ENCODE measurements around the gene POLR2I. TPM values are rescaled to one million over a fixed set of nuclear protein-coding genes. Genes with fewer than 3 reads are reported as not detected.

Gene POLR2I
- total RNA-seq, 4 donors from 2014 or later, result 54.2 to 98.4 (median 77.4) TPM

- peak; percentile 53 to 57 for DNase-seq (ENCODE audit: low spot score in 2 of 2)
- TF ChIP-seq EP300 (IDR thresholded peaks at IDR 0.05), result peak in 1 of 2 donors; percentile 73
- TF ChIP-seq POLR2A (IDR thresholded peaks at IDR 0.05), result peak in 1 of 2 donors; percentile 56
- TF ChIP-seq CTCF (IDR thresholded peaks at IDR 0.05), result no peak
- H3K27ac ChIP-seq, result peak within 1 kb of the TSS; percentile 90 to 98 (median 94)
- no peaks in the 10 kb centered on the region for H3K27me3 ChIP-seq
- peaks cover 0 to 42% (median 15%) of the 10 kb centered on the region in 3 donors for H3K36me3 ChIP-seq
- peaks cover 0 to 32% (median 4%) of the 10 kb centered on the region in 4 donors for H3K4me1 ChIP-seq
- H3K9me3 ChIP-seq, result no peaks in the 10 kb centered on the region
- 10 to 13% methylated on average over 11 to 33 of the region's 40 CpGs for WGBS, 2 donors
- H3K4me3 ChIP-seq, result peak within 1 kb of the TSS; percentile 39 to 68 (median 54)
These were observed 37.8 kb upstream of the POLR2I start, which contains the start of gene COX7A1 for GRCh38 chr19:36152352-36153091. TSS of gene COX7A1 (minus strand) at chr19:36152447. CDS start at chr19:36152407, 40 bp downstream.

GRCh38 chr19:36152019-36152351 is 37.3 kb upstream of the POLR2I start:
- peaks cover 0 to 32% (median 4%) of the 10 kb centered on the region in 4 donors for H3K4me1 ChIP-seq
- peaks cover 0 to 47% (median 20%) of the 10 kb centered on the region in 3 donors for H3K36me3 ChIP-seq
- H3K27ac ChIP-seq, result peak overlapping the region; percentile 90 to 98 (median 94)
- H3K9me3 ChIP-seq, result no peaks in the 10 kb centered on the region
- H3K4me3 ChIP-seq, result peak overlapping the region; percentile 39 to 68 (median 54)
- TF ChIP-seq POLR2A (IDR thresholded peaks at IDR 0.05) (no peak), CTCF (IDR thresholded peaks at IDR 0.05) (no peak), EP300 (IDR thresholded peaks at IDR 0.05) (no peak)
- H3K27me3 ChIP-seq, result no peaks in the 10 kb centered on the region
- 24 to 33% methylated on average over 9 to 13 of the region's 16 CpGs for WGBS, 2 donors
- DNase-seq (ENCODE audit: low spot score in 2 of 2), result peak in 1 of 2 donors; percentile 18

- peaks cover 0 to 28% (median 4%) of the 10 kb centered on the region in 4 donors for H3K4me1 ChIP-seq
- H3K36me3 ChIP-seq, result peaks cover 4 to 53% (median 26%) of the 10 kb centered on the region in 3 donors
- peak overlapping the region; percentile 90 to 98 (median 94) for H3K27ac ChIP-seq
- WGBS, 2 donors, result 41 to 52% methylated on average over 44 to 47 of the region's 47 CpGs
- peak overlapping the region; percentile 39 to 68 (median 54) for H3K4me3 ChIP-seq
- peak in 1 of 2 donors; percentile 49 for TF ChIP-seq POLR2A (IDR thresholded peaks at IDR 0.05)
- TF ChIP-seq CTCF (IDR thresholded peaks at IDR 0.05), result no peak
- peak in 1 of 2 donors; percentile 70 for TF ChIP-seq EP300 (IDR thresholded peaks at IDR 0.05)
- no peaks in the 10 kb centered on the region for H3K27me3 ChIP-seq
- H3K9me3 ChIP-seq, result no peaks in the 10 kb centered on the region
- peak; percentile 57 to 59 for DNase-seq (ENCODE audit: low spot score in 2 of 2)
These were observed 36.7 kb upstream of the POLR2I start for GRCh38 chr19:36151144-36152018.

- H3K4me1 ChIP-seq, result peaks cover 0 to 28% (median 4%) of the 10 kb centered on the region in 4 donors
- 59 to 61% methylated on average over 5 of the region's 5 CpGs for WGBS, 2 donors
- no peaks in the 10 kb centered on the region for H3K9me3 ChIP-seq
- H3K4me3 ChIP-seq, result no peak overlapping the region
- H3K27me3 ChIP-seq, result no peaks in the 10 kb centered on the region
- peak overlapping the region; percentile 90 to 98 (median 94) for H3K27ac ChIP-seq
- no peak for DNase-seq (ENCODE audit: low spot score in 2 of 2)
- peaks cover 5 to 61% (median 33%) of the 10 kb centered on the region in 3 donors for H3K36me3 ChIP-seq
- TF ChIP-seq POLR2A (IDR thresholded peaks at IDR 0.05) (no peak), CTCF (IDR thresholded peaks at IDR 0.05) (no peak), EP300 (IDR thresholded peaks at IDR 0.05) (no peak)
These were observed 35.9 kb upstream of the POLR2I start for GRCh38 chr19:36150586-36150985.
